ENCODE measurements around the gene ATP6V1A.
A peak's percentile ranks its signal among the peaks of the same experiment; 100 is the strongest.

Gene ATP6V1A

GRCh38 chr3:113746548-113747282 is at the start of gene ATP6V1A:
Gene ATP6V1A (plus strand): TSS chr3:113747035. CDS start chr3:113778754, 31,719 bp downstream.
- DNase-seq: peak; percentile 96

GRCh38 chr3:113697500-113698090 is 49.2 kb upstream of the ATP6V1A start:
- DNase-seq: no peak

- no peak for DNase-seq
These were observed 48.6 kb upstream of the ATP6V1A start for GRCh38 chr3:113698213-113698742.

GRCh38 chr3:113698956-113699355 is 47.9 kb upstream of the ATP6V1A start:
- peak; percentile 34 for DNase-seq

GRCh38 chr3:113707835-113708234 is 39.0 kb upstream of the ATP6V1A start:
- DNase-seq: no peak

GRCh38 chr3:113712129-113712528 is 34.7 kb upstream of the ATP6V1A start:
- no peak for DNase-seq

- DNase-seq: no peak
These were observed 32.1 kb upstream of the ATP6V1A start for GRCh38 chr3:113714702-113715101.

GRCh38 chr3:113717308-113717707 is 29.5 kb upstream of the ATP6V1A start:
- DNase-seq: no peak

GRCh38 chr3:113717818-113718217 is 29.0 kb upstream of the ATP6V1A start:
- no peak for DNase-seq

- DNase-seq: no peak
These were observed 27.5 kb upstream of the ATP6V1A start for GRCh38 chr3:113719294-113719693.

- no peak for DNase-seq
These were observed 27.1 kb upstream of the ATP6V1A start for GRCh38 chr3:113719758-113720157.

GRCh38 chr3:113721636-113722035 is 25.2 kb upstream of the ATP6V1A start:
- DNase-seq: no peak

GRCh38 chr3:113728661-113729060 is 18.2 kb upstream of the ATP6V1A start:
- DNase-seq: no peak

- DNase-seq: no peak
These were observed 16.3 kb upstream of the ATP6V1A start for GRCh38 chr3:113730550-113730949.

- no peak for DNase-seq
These were observed 15.1 kb upstream of the ATP6V1A start for GRCh38 chr3:113731694-113732093.

GRCh38 chr3:113736548-113737089 is 10.2 kb upstream of the ATP6V1A start:
- DNase-seq: peak; percentile 76

GRCh38 chr3:113741086-113741485 is 5.7 kb upstream of the ATP6V1A start:
- no peak for DNase-seq

- DNase-seq: no peak
These were observed 5.2 kb upstream of the ATP6V1A start for GRCh38 chr3:113741620-113742019.

GRCh38 chr3:113743006-113743630 is 3.7 kb upstream of the ATP6V1A start:
- no peak for DNase-seq

- DNase-seq: peak; percentile 95
These were observed 1.7 kb upstream of the ATP6V1A start for GRCh38 chr3:113744941-113745755.

- peak; percentile 93 for DNase-seq
These were observed 883 bp upstream of the ATP6V1A start, which contains the start of gene NAA50 for GRCh38 chr3:113745756-113746547. Gene NAA50 (minus strand): TSS chr3:113746249. CDS start chr3:113745949, 300 bp downstream.
